ENCODE data around the gene MPV17L2. TPM values are rescaled to one million over a fixed set of nuclear protein-coding genes. Genes with fewer than 3 reads are reported as not detected.

Gene MPV17L2
- total and polyA plus RNA-seq, 2 experiments from 2014 or later, result 38.7 to 81.3 TPM

- Histone ChIP-seq H3K36me3 (ENCODE audit: insufficient read depth) (no peaks in the 10 kb centered on the region), H3K27ac (ENCODE audit: low read depth) (no peak overlapping the region), H2AFZ (no peak overlapping the region), H4K20me1 (replicated peaks; ENCODE audit: insufficient read depth) (no peaks in the 10 kb centered on the region), H3K79me2 (replicated peaks; ENCODE audit: insufficient read depth) (no peaks in the 10 kb centered on the region), H3K4me2 (no peak overlapping the region), H3K27me3 (ENCODE audit: insufficient read depth) (no peaks in the 10 kb centered on the region), H3K4me3 (no peak overlapping the region), H3K4me1 (ENCODE audit: insufficient read depth) (no peaks in the 10 kb centered on the region), H3F3A (replicated peaks; ENCODE audit: low read depth) (0 out of 2 replicates have a peak, but pooled peaks cover 2% of the 10 kb centered on the region), H3K9me2 (ENCODE audit: insufficient read depth) (no peaks in the 10 kb centered on the region)
- H3K4me3 Mint-ChIP-seq, result no peak overlapping the region; the same call in 2 of the 3 replicates
- no peaks in the 10 kb centered on the region for H3K9me3 Mint-ChIP-seq
- H3K27me3 Mint-ChIP-seq (ENCODE audit: insufficient read depth, low read depth, poor library complexity), result peaks cover 13% of the 10 kb centered on the region
- H3K36me3 Mint-ChIP-seq (ENCODE audit: low read depth), result no peaks in the 10 kb centered on the region
- ATAC-seq (no peak), DNase-seq (ENCODE audit: low spot score) (no peak)
- peaks cover 2% of the 10 kb centered on the region for H3K4me1 Mint-ChIP-seq
- no peak for TF ChIP-seq ZNF114 (CRISPR knock-in tag; IDR thresholded peaks at IDR 0.05)
- TF ChIP-seq, protein P1, sequence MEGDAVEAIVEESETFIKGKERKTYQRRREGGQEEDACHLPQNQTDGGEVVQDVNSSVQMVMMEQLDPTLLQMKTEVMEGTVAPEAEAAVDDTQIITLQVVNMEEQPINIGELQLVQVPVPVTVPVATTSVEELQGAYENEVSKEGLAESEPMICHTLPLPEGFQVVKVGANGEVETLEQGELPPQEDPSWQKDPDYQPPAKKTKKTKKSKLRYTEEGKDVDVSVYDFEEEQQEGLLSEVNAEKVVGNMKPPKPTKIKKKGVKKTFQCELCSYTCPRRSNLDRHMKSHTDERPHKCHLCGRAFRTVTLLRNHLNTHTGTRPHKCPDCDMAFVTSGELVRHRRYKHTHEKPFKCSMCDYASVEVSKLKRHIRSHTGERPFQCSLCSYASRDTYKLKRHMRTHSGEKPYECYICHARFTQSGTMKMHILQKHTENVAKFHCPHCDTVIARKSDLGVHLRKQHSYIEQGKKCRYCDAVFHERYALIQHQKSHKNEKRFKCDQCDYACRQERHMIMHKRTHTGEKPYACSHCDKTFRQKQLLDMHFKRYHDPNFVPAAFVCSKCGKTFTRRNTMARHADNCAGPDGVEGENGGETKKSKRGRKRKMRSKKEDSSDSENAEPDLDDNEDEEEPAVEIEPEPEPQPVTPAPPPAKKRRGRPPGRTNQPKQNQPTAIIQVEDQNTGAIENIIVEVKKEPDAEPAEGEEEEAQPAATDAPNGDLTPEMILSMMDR (conservative IDR thresholded peaks at IDR 0.05; ENCODE audit: low read depth in 2 of 2), result no peak
- TF ChIP-seq, protein P2, sequence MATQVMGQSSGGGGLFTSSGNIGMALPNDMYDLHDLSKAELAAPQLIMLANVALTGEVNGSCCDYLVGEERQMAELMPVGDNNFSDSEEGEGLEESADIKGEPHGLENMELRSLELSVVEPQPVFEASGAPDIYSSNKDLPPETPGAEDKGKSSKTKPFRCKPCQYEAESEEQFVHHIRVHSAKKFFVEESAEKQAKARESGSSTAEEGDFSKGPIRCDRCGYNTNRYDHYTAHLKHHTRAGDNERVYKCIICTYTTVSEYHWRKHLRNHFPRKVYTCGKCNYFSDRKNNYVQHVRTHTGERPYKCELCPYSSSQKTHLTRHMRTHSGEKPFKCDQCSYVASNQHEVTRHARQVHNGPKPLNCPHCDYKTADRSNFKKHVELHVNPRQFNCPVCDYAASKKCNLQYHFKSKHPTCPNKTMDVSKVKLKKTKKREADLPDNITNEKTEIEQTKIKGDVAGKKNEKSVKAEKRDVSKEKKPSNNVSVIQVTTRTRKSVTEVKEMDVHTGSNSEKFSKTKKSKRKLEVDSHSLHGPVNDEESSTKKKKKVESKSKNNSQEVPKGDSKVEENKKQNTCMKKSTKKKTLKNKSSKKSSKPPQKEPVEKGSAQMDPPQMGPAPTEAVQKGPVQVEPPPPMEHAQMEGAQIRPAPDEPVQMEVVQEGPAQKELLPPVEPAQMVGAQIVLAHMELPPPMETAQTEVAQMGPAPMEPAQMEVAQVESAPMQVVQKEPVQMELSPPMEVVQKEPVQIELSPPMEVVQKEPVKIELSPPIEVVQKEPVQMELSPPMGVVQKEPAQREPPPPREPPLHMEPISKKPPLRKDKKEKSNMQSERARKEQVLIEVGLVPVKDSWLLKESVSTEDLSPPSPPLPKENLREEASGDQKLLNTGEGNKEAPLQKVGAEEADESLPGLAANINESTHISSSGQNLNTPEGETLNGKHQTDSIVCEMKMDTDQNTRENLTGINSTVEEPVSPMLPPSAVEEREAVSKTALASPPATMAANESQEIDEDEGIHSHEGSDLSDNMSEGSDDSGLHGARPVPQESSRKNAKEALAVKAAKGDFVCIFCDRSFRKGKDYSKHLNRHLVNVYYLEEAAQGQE (IDR thresholded peaks at IDR 0.05; ENCODE audit: unreplicated experiment), result no peak
- TF ChIP-seq EZH2 (IDR thresholded peaks at IDR 0.05; ENCODE audit: low read depth, unreplicated experiment), result no peak
- TF ChIP-seq STAT1 (IDR thresholded peaks at IDR 0.05; ENCODE audit: unreplicated experiment), result no peak
- no peak for TF ChIP-seq NANOG (IDR thresholded peaks at IDR 0.05; ENCODE audit: borderline replicate concordance)
- TF ChIP-seq JUNB (IDR thresholded peaks at IDR 0.05; ENCODE audit: unreplicated experiment), result no peak
- TF ChIP-seq ETS1 (IDR thresholded peaks at IDR 0.05), result no peak
- H3K27ac Mint-ChIP-seq, result no peak overlapping the region
These were observed 21.9 kb downstream of the MPV17L2 start for GRCh38 chr19:18214779-18215433.

- Mint-ChIP-seq H3K27ac (no peak overlapping the region), H3K27me3 (ENCODE audit: insufficient read depth, low read depth, poor library complexity) (peaks cover 13% of the 10 kb centered on the region), H3K9me3 (0 out of 3 replicates have a peak, but pooled peaks cover 3% of the 10 kb centered on the region), H3K4me1 (peaks cover 13% of the 10 kb centered on the region), H3K4me3 (no peak overlapping the region), H3K36me3 (ENCODE audit: low read depth) (no peaks in the 10 kb centered on the region)
- TF ChIP-seq ETS1 (IDR thresholded peaks at IDR 0.05), result no peak
- no peak overlapping the region for H2AFZ ChIP-seq
- H3K27me3 ChIP-seq (ENCODE audit: insufficient read depth), result no peaks in the 10 kb centered on the region
- peaks cover 7% of the 10 kb centered on the region; the same call in 1 of the 2 replicates for H3K4me1 ChIP-seq (ENCODE audit: insufficient read depth)
- H3K36me3 ChIP-seq (ENCODE audit: insufficient read depth), result no peaks in the 10 kb centered on the region
- no peak overlapping the region for H3K4me3 ChIP-seq
- ATAC-seq (no peak), DNase-seq (ENCODE audit: low spot score) (no peak)
- 0 out of 2 replicates have a peak, but pooled peaks cover 8% of the 10 kb centered on the region for H3F3A ChIP-seq (replicated peaks; ENCODE audit: low read depth)
- H3K27ac ChIP-seq (ENCODE audit: low read depth), result no peak overlapping the region
- H4K20me1 ChIP-seq (replicated peaks; ENCODE audit: insufficient read depth), result no peaks in the 10 kb centered on the region
- H3K9me2 ChIP-seq (ENCODE audit: insufficient read depth), result no peaks in the 10 kb centered on the region
- no peak overlapping the region for H3K4me2 ChIP-seq
- no peaks in the 10 kb centered on the region for H3K79me2 ChIP-seq (replicated peaks; ENCODE audit: insufficient read depth)
These were observed 23.8 kb downstream of the MPV17L2 start for GRCh38 chr19:18216789-18217188.

All from GM23338 (cell line).